Measurements from ENCODE around the gene STXBP1. TPM values are rescaled to one million over a fixed set of nuclear protein-coding genes. Genes with fewer than 3 reads are reported as not detected.

The STXBP1 gene
- total and polyA plus RNA-seq, 3 experiments from 2014 or later: 8.2 to 15.2 (median 14.5) TPM

- Histone ChIP-seq H3K9me3 (ENCODE audit: low read length) (no peaks in the 10 kb centered on the region), H3K36me3 (ENCODE audit: insufficient read depth, low read length) (no peaks in the 10 kb centered on the region), H3K27me3 (ENCODE audit: insufficient read depth, low read length, poor library complexity, severe bottlenecking) (no peaks in the 10 kb centered on the region), H3K4me3 (ENCODE audit: low read length) (no peak overlapping the region), H3K4me1 (ENCODE audit: insufficient read depth, low read length) (peaks cover 22% of the 10 kb centered on the region), H3K27ac (ENCODE audit: low read depth, low read length) (no peak overlapping the region)
- no peak for DNase-seq
- Mint-ChIP-seq H3K4me1 (peaks cover 14 to 25% (median 23%) of the 10 kb centered on the region in 3 donors), H3K9me3 (no peaks in the 10 kb centered on the region), H3K27me3 (no peaks in the 10 kb centered on the region), H3K36me3 (peaks cover 0 to 25% (median 0%) of the 10 kb centered on the region in 3 donors), H3K27ac (peak overlapping the region in 1 of 8 donors; percentile 60), H3K4me3 (peak overlapping the region in 1 of 7 donors; percentile 37)
- ChIA-PET CTCF (interaction anchor here (1.3 to 6.1 kb wide), 4 partner anchors 13 to 190 kb away, joined by 3 to 68 read pairs (median 20); no protein-coding TSS in a partner anchor), POLR2A (no interaction called here)
These were observed 120.4 kb downstream of the STXBP1 start for GRCh38 chr9:127732444-127732843.

- no peaks in the 10 kb centered on the region for H3K36me3 ChIP-seq (ENCODE audit: insufficient read depth, low read length)
- H3K9me3 ChIP-seq (ENCODE audit: low read length): no peaks in the 10 kb centered on the region
- Mint-ChIP-seq H3K27me3 (no peaks in the 10 kb centered on the region), H3K36me3 (peaks cover 0 to 34% (median 7%) of the 10 kb centered on the region in 3 donors), H3K27ac (peak overlapping the region in 5 of 8 donors; percentile 17 to 89 (median 60)), H3K4me3 (peak overlapping the region in 5 of 7 donors; percentile 28 to 97 (median 60)), H3K9me3 (no peaks in the 10 kb centered on the region), H3K4me1 (peaks cover 14 to 25% (median 23%) of the 10 kb centered on the region in 3 donors)
- DNase-seq: no peak
- peaks cover 22% of the 10 kb centered on the region for H3K4me1 ChIP-seq (ENCODE audit: insufficient read depth, low read length)
- ChIA-PET POLR2A (no interaction called here), CTCF (interaction anchor here (0.6 to 6.1 kb wide), 14 partner anchors 14 to 273 kb away, joined by 3 to 68 read pairs (median 18); partner anchors contain the start of genes CFAP157, PTRH1 and TTC16)
- no peak overlapping the region for H3K27ac ChIP-seq (ENCODE audit: low read depth, low read length)
- no peak overlapping the region for H3K4me3 ChIP-seq (ENCODE audit: low read length)
- no peaks in the 10 kb centered on the region for H3K27me3 ChIP-seq (ENCODE audit: insufficient read depth, low read length, poor library complexity, severe bottlenecking)
These were observed 121.5 kb downstream of the STXBP1 start for GRCh38 chr9:127733614-127734013.

DNA sequence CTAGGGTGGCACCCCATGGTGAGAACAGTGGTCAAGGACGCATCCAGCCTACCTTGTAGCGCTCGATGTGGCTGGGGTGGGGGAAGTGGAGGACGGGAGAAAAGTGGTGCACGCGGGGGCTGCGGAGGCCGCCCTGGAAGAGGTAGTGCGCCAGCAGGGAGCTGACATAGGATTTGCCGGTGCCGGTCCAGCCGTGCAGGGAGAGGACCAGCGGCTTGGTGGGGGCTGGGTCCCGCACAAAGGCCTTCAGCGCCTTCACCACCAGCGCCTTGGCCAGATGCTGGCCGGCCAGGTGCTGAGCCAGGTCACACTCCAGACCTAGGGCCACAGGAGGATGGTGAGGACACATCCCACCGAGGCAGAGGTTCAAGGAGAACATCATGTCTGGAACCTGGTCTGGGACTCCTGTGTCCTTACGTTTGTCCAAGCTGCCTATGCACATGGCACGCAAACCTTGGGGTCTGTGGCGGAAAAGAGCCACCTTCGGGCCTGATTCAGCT, 122.2 kb downstream of the STXBP1 start:
- no peaks in the 10 kb centered on the region for H3K27me3 Mint-ChIP-seq
- peak in 1 of 5 donors; percentile 58 for DNase-seq
- H3K36me3 ChIP-seq (ENCODE audit: insufficient read depth, low read length): no peaks in the 10 kb centered on the region
- no peaks in the 10 kb centered on the region for H3K27me3 ChIP-seq (ENCODE audit: insufficient read depth, low read length, poor library complexity, severe bottlenecking)
- peak overlapping the region; percentile 80 to 97 (median 86) for H3K4me3 Mint-ChIP-seq
- peaks cover 22% of the 10 kb centered on the region for H3K4me1 ChIP-seq (ENCODE audit: insufficient read depth, low read length)
- peaks cover 0 to 40% (median 7%) of the 10 kb centered on the region in 3 donors for H3K36me3 Mint-ChIP-seq
- ChIA-PET CTCF (interaction anchor here (0.7 to 6.1 kb wide), 57 partner anchors 9 to 510 kb away, joined by 3 to 68 read pairs (median 6); partner anchors contain the start of genes AK1, CDK9, CFAP157 and ENG), POLR2A (interaction anchor here (0.8 to 1.9 kb wide), 11 partner anchors 13 to 187 kb away, joined by 3 to 16 read pairs (median 4); partner anchors contain the start of genes CDK9, CFAP157, SH2D3C and TTC16)
- peak overlapping the region; percentile 94 for H3K4me3 ChIP-seq (ENCODE audit: low read length)
- H3K27ac Mint-ChIP-seq: peak overlapping the region; percentile 73 to 91 (median 87)
- peak overlapping the region; percentile 62 for H3K27ac ChIP-seq (ENCODE audit: low read depth, low read length)
- H3K4me1 Mint-ChIP-seq: peaks cover 14 to 25% (median 23%) of the 10 kb centered on the region in 3 donors
- no peaks in the 10 kb centered on the region for H3K9me3 ChIP-seq (ENCODE audit: low read length)
- H3K9me3 Mint-ChIP-seq: no peaks in the 10 kb centered on the region

- H3K27me3 Mint-ChIP-seq: no peaks in the 10 kb centered on the region
- peak within 1 kb of the TSS; percentile 80 to 98 (median 94) for H3K4me3 Mint-ChIP-seq
- no peaks in the 10 kb centered on the region for H3K9me3 Mint-ChIP-seq
- H3K27ac Mint-ChIP-seq: peak within 1 kb of the TSS; percentile 85 to 98 (median 96)
- peak within 1 kb of the TSS; percentile 94 for H3K4me3 ChIP-seq (ENCODE audit: low read length)
- H3K27ac ChIP-seq (ENCODE audit: low read depth, low read length): peak within 1 kb of the TSS; percentile 62
- no peaks in the 10 kb centered on the region for H3K36me3 ChIP-seq (ENCODE audit: insufficient read depth, low read length)
- ChIA-PET CTCF (interaction anchor here (0.6 to 6.1 kb wide), 60 partner anchors 9 to 511 kb away, joined by 3 to 68 read pairs (median 6); partner anchors contain the start of genes AK1, CDK9, CFAP157 and ENG), POLR2A (interaction anchor here (0.6 to 1.9 kb wide), 15 partner anchors 12 to 187 kb away, joined by 3 to 16 read pairs (median 4); partner anchors contain the start of genes CDK9, CFAP157, SH2D3C and TTC16)
- H3K4me1 ChIP-seq (ENCODE audit: insufficient read depth, low read length): peaks cover 22% of the 10 kb centered on the region
- no peaks in the 10 kb centered on the region for H3K27me3 ChIP-seq (ENCODE audit: insufficient read depth, low read length, poor library complexity, severe bottlenecking)
- H3K9me3 ChIP-seq (ENCODE audit: low read length): no peaks in the 10 kb centered on the region
- peaks cover 14 to 25% (median 23%) of the 10 kb centered on the region in 3 donors for H3K4me1 Mint-ChIP-seq
- H3K36me3 Mint-ChIP-seq: peaks cover 0 to 43% (median 7%) of the 10 kb centered on the region in 3 donors
- peak; percentile 99 for DNase-seq
These were observed 122.9 kb downstream of the STXBP1 start, which contains the start of gene TOR2A for GRCh38 chr9:127734747-127735529. Gene TOR2A (minus strand): TSS chr9:127735294. CDS start chr9:127735270, 24 bp downstream.

DNA sequence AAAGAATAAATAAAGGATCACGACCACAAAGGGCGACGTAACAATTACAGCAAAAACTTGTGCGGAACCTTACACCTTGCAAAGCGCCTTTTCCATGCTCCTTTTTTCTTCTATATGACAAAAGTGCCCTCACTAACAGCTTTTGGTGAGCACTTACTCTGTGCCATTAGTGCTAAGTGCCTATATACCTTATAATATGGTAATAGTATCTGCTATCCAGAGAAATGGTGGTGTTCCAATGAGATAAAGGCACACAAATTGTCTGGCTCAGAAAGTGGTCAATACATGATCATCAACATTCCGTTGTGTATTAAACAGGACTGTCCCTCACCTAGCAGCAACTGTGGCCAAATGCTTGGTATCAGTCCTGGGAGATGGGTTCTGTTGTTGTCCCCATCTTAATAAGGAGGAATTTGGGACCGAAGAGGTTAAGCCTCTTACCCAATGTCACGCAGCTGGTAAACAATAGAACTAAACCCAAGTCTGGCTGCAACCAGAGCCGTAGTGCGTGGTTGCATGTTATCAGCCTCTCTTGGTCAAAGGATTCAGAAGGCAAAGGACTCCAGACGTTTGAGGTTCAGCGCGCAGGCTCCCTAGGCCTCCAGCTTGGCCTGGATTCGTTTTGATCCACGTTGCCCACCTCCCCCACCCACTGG, 123.6 kb downstream of the STXBP1 start:
- peak overlapping the region; percentile 85 to 98 (median 96) for H3K27ac Mint-ChIP-seq
- H3K36me3 Mint-ChIP-seq: peaks cover 0 to 47% (median 7%) of the 10 kb centered on the region in 3 donors
- ChIA-PET POLR2A (interaction anchor here (1.1 to 1.9 kb wide), 11 partner anchors 16 to 186 kb away, joined by 4 to 16 read pairs (median 5); partner anchors contain the start of genes CDK9, CFAP157, SH2D3C and TTC16), CTCF (interaction anchor here (1.0 to 6.1 kb wide), 41 partner anchors 10 to 339 kb away, joined by 3 to 68 read pairs (median 7); partner anchors contain the start of genes AK1, CDK9, CFAP157 and ENG)
- Histone ChIP-seq H3K27ac (ENCODE audit: low read depth, low read length) (peak overlapping the region; percentile 62), H3K9me3 (ENCODE audit: low read length) (no peaks in the 10 kb centered on the region), H3K27me3 (ENCODE audit: insufficient read depth, low read length, poor library complexity, severe bottlenecking) (no peaks in the 10 kb centered on the region), H3K4me3 (ENCODE audit: low read length) (no peak overlapping the region), H3K36me3 (ENCODE audit: insufficient read depth, low read length) (no peaks in the 10 kb centered on the region), H3K4me1 (ENCODE audit: insufficient read depth, low read length) (peaks cover 22% of the 10 kb centered on the region)
- peak overlapping the region; percentile 80 to 98 (median 94) for H3K4me3 Mint-ChIP-seq
- no peaks in the 10 kb centered on the region for H3K27me3 Mint-ChIP-seq
- no peak for DNase-seq
- no peaks in the 10 kb centered on the region for H3K9me3 Mint-ChIP-seq
- peaks cover 14 to 25% (median 23%) of the 10 kb centered on the region in 3 donors for H3K4me1 Mint-ChIP-seq

GRCh38 chr9:127738666-127739065, 126.6 kb downstream of the STXBP1 start:
- Mint-ChIP-seq H3K4me3 (no peak overlapping the region), H3K9me3 (no peaks in the 10 kb centered on the region), H3K27ac (peak overlapping the region in 6 of 8 donors; percentile 50 to 92 (median 89)), H3K27me3 (no peaks in the 10 kb centered on the region), H3K36me3 (peaks cover 0 to 58% (median 11%) of the 10 kb centered on the region in 3 donors), H3K4me1 (peaks cover 13 to 21% (median 19%) of the 10 kb centered on the region in 3 donors)
- POLR2A ChIA-PET: interaction anchor here (1.6 kb wide), 1 partner anchor 37 kb away, joined by 3 read pairs; no protein-coding TSS in a partner anchor
- peaks cover 8% of the 10 kb centered on the region for H3K36me3 ChIP-seq (ENCODE audit: insufficient read depth, low read length)
- DNase-seq: no peak
- H3K27ac ChIP-seq (ENCODE audit: low read depth, low read length): no peak overlapping the region
- H3K4me3 ChIP-seq (ENCODE audit: low read length): no peak overlapping the region
- H3K27me3 ChIP-seq (ENCODE audit: insufficient read depth, low read length, poor library complexity, severe bottlenecking): no peaks in the 10 kb centered on the region
- H3K4me1 ChIP-seq (ENCODE audit: insufficient read depth, low read length): peaks cover 18% of the 10 kb centered on the region
- CTCF ChIA-PET: interaction anchor here (0.8 to 6.1 kb wide), 3 partner anchors 24 to 184 kb away, joined by 3 to 68 read pairs (median 4); no protein-coding TSS in a partner anchor
- H3K9me3 ChIP-seq (ENCODE audit: low read length): no peaks in the 10 kb centered on the region

Data from CD8-positive, alpha-beta memory T cell (primary cell).